GM12873 (cell line): ENCODE results near the gene NUP93.

ENCODE experiments used
- CTCF ChIP-seq: IDR thresholded peaks from 2 replicates; pipeline ENCODE4 v1.5.1; 2012; ENCODE audit warnings: low read depth, mild to moderate bottlenecking, moderate library complexity, low read length, control low read depth; ENCODE audit not compliant: insufficient read depth; ENCODE audit errors: missing control alignments

Gene NUP93

DNA sequence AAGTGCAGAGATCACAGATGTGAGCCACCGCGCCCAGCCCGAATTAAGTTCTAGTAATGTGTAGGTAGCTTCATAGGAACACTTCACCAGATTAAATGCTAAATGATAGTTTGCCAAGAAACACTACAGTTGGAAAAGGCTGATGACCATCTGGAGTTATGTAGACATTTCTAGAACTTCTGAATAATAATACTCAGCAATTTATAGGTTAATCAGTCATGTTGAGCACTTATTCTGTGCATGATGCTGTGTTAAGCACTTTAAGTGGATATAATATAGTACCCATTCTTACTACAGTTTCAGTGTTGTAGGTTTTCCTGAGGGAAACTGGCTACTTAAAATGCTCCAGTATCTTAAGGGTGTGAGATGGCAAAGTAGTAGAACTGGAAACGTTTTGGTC, 45.2 kb downstream of the NUP93 start:
- no peak for TF ChIP-seq CTCF

DNA sequence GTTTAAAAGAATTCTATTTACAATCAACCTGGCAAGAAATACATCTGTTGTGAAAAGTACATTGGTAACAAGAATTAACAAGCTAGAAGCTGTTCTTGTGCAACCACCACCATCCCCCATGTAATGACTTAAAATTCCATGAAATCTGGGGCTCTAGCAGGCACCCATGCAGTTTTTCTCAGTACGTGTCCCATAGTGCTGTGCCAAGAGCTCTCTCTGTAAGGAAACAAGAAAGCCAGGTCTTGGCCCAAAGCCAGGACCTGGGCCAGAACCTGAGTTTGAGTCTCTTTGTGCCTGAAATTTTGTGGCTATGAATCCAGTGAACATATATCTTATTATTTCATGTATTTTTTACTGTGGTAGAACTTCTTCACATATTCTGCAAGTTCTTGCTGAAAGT, 46.6 kb downstream of the NUP93 start:
- TF ChIP-seq CTCF, result no peak

DNA sequence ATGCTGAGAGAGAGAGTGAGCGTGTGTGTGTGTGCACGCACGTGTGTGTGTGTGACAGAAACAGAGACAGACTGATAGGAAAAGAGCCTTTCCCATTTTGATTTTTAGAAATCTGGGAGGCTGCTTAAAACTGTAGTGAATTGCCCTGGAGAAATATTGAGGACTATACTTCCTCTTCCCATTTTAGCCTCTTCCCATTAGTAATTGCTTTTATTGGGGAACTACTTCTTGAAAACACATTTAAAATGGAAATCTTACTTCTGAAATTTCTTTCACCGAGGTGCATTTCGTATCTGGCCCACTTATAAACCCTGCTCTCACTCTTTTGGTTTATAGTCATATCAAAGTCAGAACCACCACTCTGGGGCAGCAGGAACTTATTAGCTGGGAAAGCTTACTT, 47.1 kb downstream of the NUP93 start:
- TF ChIP-seq CTCF, result no peak

DNA sequence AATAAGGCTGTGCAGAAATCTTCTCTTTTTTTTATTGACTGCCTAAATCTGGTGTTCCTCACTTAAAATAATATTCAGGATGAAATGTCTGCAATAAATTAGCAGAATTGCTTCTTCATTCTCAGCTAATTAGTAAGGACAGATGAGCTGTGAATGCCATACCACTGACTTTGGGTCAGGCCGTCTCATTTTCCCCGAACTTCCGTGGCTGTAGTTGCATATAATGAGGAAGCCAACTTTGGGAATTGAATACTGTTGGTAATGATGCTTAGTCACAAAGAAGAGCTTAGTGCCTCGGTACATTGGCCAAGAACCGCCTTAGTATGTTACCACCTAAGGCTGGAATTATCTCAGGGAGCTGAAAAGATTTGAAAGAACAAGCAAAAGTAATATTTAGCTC, 47.6 kb downstream of the NUP93 start:
- TF ChIP-seq CTCF, result no peak

- TF ChIP-seq CTCF, result no peak
Measured at GRCh38 chr16:56779906-56780305, 50.0 kb downstream of the NUP93 start.

- no peak for TF ChIP-seq CTCF
Measured at GRCh38 chr16:56780646-56781045, 50.7 kb downstream of the NUP93 start.

GRCh38 chr16:56781528-56781961, 51.6 kb downstream of the NUP93 start:
- TF ChIP-seq CTCF, result no peak
